ENCODE measurements around the gene RNPEPL1.

Gene RNPEPL1

GRCh38 chr2:240591784-240592183, 23.5 kb downstream of the RNPEPL1 start:
- DNase-seq (ENCODE audit: low read depth in 2 of 2) = no peak

- no peak for DNase-seq (ENCODE audit: low read depth in 2 of 2)
Measured at GRCh38 chr2:240593026-240593702, 24.9 kb downstream of the RNPEPL1 start.

GRCh38 chr2:240593703-240594451, 25.6 kb downstream of the RNPEPL1 start:
- DNase-seq (ENCODE audit: low read depth in 2 of 2) = no peak

- no peak for DNase-seq (ENCODE audit: low read depth in 2 of 2)
Measured at GRCh38 chr2:240594511-240595380, 26.5 kb downstream of the RNPEPL1 start.

- DNase-seq (ENCODE audit: low read depth in 2 of 2) = no peak
Measured at GRCh38 chr2:240595381-240596079, 27.2 kb downstream of the RNPEPL1 start.

- DNase-seq (ENCODE audit: low read depth in 2 of 2) = no peak
Measured at GRCh38 chr2:240596080-240596460, 27.8 kb downstream of the RNPEPL1 start.

- no peak for DNase-seq (ENCODE audit: low read depth in 2 of 2)
Measured at GRCh38 chr2:240596491-240596931, 28.2 kb downstream of the RNPEPL1 start.

GRCh38 chr2:240597054-240597418, 28.8 kb downstream of the RNPEPL1 start:
- no peak for DNase-seq (ENCODE audit: low read depth in 2 of 2)

- no peak for DNase-seq (ENCODE audit: low read depth in 2 of 2)
Measured at GRCh38 chr2:240597419-240598181, 29.3 kb downstream of the RNPEPL1 start.

- DNase-seq (ENCODE audit: low read depth in 2 of 2) = no peak
Measured at GRCh38 chr2:240598311-240598911, 30.1 kb downstream of the RNPEPL1 start.

GRCh38 chr2:240599141-240599583, 30.9 kb downstream of the RNPEPL1 start:
- DNase-seq (ENCODE audit: low read depth in 2 of 2) = no peak

- no peak for DNase-seq (ENCODE audit: low read depth in 2 of 2)
Measured at GRCh38 chr2:240600451-240600961, 32.2 kb downstream of the RNPEPL1 start.

- no peak for DNase-seq (ENCODE audit: low read depth in 2 of 2)
Measured at GRCh38 chr2:240601061-240601830, 33.0 kb downstream of the RNPEPL1 start.

- DNase-seq (ENCODE audit: low read depth in 2 of 2) = no peak
Measured at GRCh38 chr2:240601831-240602160, 33.5 kb downstream of the RNPEPL1 start.

- no peak for DNase-seq (ENCODE audit: low read depth in 2 of 2)
Measured at GRCh38 chr2:240602266-240603050, 34.2 kb downstream of the RNPEPL1 start.

GRCh38 chr2:240603081-240603835, 35.0 kb downstream of the RNPEPL1 start:
- DNase-seq (ENCODE audit: low read depth in 2 of 2) = no peak

- no peak for DNase-seq (ENCODE audit: low read depth in 2 of 2)
Measured at GRCh38 chr2:240603846-240604245, 35.6 kb downstream of the RNPEPL1 start.

GRCh38 chr2:240604291-240604938, 36.1 kb downstream of the RNPEPL1 start:
- DNase-seq (ENCODE audit: low read depth in 2 of 2) = no peak
